Liver (tissue), 3 donors: ENCODE results near the gene ATP5MC2.

Experiments
- GABPA ChIP-seq, 2 donors: IDR thresholded peaks in 1 of 2; conservative IDR thresholded peaks in 1 of 2; 2 replicates each; pipeline ENCODE4 v1.6.1; 2016; ENCODE audit warnings: antibody characterized with exemption in 2 of 2, mild to moderate bottlenecking in 1 of 2, moderate library complexity in 1 of 2
- JUND ChIP-seq, 2 donors: IDR thresholded peaks; 2 replicates each; pipeline ENCODE4 v1.6.1; 2016; ENCODE audit warnings: antibody characterized with exemption in 2 of 2
- NR2F2 ChIP-seq: IDR thresholded peaks from 2 replicates; pipeline ENCODE4 v1.6.1; 2016; ENCODE audit warnings: antibody characterized with exemption
- RAD21 ChIP-seq, 2 donors: IDR thresholded peaks; 2 replicates each; pipeline ENCODE4 v1.6.1; 2016; ENCODE audit warnings: antibody characterized with exemption in 2 of 2, mild to moderate bottlenecking in 2 of 2
- TAF1 ChIP-seq: conservative IDR thresholded peaks from 2 replicates; pipeline ENCODE4 v1.6.1; 2016; ENCODE audit warnings: antibody characterized with exemption, mild to moderate bottlenecking
- YY1 ChIP-seq: IDR thresholded peaks from 2 replicates; pipeline ENCODE4 v1.6.1; 2016; ENCODE audit warnings: antibody characterized with exemption, mild to moderate bottlenecking
- TF ChIP-seq, protein P1 (sequence below): fragments of 150-350 bp; IDR thresholded peaks from 2 replicates; pipeline ENCODE4 v1.5.1; 2017; ENCODE audit warnings: improper control_type of control experiment, low read depth, low read length; ENCODE audit not compliant: missing input control
- TF ChIP-seq, protein P2 (sequence below): IDR thresholded peaks from 2 replicates; pipeline ENCODE4 v1.6.1; 2016; ENCODE audit warnings: antibody characterized with exemption, mild to moderate bottlenecking
- TF ChIP-seq, protein P3 (sequence below): IDR thresholded peaks from 2 replicates; pipeline ENCODE4 v1.6.1; 2016; ENCODE audit warnings: antibody characterized with exemption
- donor health status: healthy.
- donor health status: healthy.

DNA sequence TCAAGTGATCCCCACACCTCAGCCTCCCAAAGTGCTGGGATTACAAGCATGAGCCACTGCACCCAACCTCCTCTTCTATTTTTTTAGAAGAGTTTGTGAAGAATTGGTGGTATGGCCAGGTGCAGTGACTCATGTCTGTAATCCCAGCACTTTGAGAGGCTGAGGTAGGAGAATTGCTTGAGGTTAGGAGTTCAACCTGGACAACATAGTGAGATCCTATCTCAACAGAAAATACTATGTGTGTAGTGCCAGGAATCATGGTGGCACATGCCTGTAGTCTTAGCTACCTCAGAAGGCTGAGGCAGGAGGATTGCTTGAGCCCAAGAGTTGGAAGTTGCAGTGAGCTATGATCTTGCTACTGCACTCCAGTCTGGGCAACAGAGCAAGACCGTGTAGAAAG, 44.2 kb downstream of the ATP5MC2 start:
- TF ChIP-seq, protein P1, sequence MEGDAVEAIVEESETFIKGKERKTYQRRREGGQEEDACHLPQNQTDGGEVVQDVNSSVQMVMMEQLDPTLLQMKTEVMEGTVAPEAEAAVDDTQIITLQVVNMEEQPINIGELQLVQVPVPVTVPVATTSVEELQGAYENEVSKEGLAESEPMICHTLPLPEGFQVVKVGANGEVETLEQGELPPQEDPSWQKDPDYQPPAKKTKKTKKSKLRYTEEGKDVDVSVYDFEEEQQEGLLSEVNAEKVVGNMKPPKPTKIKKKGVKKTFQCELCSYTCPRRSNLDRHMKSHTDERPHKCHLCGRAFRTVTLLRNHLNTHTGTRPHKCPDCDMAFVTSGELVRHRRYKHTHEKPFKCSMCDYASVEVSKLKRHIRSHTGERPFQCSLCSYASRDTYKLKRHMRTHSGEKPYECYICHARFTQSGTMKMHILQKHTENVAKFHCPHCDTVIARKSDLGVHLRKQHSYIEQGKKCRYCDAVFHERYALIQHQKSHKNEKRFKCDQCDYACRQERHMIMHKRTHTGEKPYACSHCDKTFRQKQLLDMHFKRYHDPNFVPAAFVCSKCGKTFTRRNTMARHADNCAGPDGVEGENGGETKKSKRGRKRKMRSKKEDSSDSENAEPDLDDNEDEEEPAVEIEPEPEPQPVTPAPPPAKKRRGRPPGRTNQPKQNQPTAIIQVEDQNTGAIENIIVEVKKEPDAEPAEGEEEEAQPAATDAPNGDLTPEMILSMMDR = no peak
- TF ChIP-seq, protein P2, sequence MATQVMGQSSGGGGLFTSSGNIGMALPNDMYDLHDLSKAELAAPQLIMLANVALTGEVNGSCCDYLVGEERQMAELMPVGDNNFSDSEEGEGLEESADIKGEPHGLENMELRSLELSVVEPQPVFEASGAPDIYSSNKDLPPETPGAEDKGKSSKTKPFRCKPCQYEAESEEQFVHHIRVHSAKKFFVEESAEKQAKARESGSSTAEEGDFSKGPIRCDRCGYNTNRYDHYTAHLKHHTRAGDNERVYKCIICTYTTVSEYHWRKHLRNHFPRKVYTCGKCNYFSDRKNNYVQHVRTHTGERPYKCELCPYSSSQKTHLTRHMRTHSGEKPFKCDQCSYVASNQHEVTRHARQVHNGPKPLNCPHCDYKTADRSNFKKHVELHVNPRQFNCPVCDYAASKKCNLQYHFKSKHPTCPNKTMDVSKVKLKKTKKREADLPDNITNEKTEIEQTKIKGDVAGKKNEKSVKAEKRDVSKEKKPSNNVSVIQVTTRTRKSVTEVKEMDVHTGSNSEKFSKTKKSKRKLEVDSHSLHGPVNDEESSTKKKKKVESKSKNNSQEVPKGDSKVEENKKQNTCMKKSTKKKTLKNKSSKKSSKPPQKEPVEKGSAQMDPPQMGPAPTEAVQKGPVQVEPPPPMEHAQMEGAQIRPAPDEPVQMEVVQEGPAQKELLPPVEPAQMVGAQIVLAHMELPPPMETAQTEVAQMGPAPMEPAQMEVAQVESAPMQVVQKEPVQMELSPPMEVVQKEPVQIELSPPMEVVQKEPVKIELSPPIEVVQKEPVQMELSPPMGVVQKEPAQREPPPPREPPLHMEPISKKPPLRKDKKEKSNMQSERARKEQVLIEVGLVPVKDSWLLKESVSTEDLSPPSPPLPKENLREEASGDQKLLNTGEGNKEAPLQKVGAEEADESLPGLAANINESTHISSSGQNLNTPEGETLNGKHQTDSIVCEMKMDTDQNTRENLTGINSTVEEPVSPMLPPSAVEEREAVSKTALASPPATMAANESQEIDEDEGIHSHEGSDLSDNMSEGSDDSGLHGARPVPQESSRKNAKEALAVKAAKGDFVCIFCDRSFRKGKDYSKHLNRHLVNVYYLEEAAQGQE = no peak
- TF ChIP-seq TAF1 (no peak), GABPA (IDR thresholded peaks at IDR 0.05 in 1 of 2, conservative IDR thresholded peaks at IDR 0.05 in 1 of 2) (no peak), RAD21 (IDR thresholded peaks at IDR 0.05) (no peak), JUND (IDR thresholded peaks at IDR 0.05) (no peak), YY1 (no peak), NR2F2 (no peak)
- TF ChIP-seq, protein P3, sequence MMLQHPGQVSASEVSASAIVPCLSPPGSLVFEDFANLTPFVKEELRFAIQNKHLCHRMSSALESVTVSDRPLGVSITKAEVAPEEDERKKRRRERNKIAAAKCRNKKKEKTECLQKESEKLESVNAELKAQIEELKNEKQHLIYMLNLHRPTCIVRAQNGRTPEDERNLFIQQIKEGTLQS = no peak
